GM23338 (cell line): ENCODE results near the gene DOCK3. TPM values are rescaled to one million over a fixed set of nuclear protein-coding genes. Genes with fewer than 3 reads are reported as not detected.

Experiments used
- ATAC-seq: fragments of 200-7000 bp; cut with Tn5 transposase; 3 replicates; pipeline ENCODE4 v1.9.1; 2020
- DNase-seq: peaks from one replicate; pipeline ENCODE4 v3.0.0-alpha.2; 2015; ENCODE audit warnings: low spot score
- H2AFZ ChIP-seq: fragments of 200-600 bp; sonication (generic); 2 replicates; pipeline ENCODE4 v1.8.0; 2016; ENCODE audit warnings: antibody characterized with exemption, mild to moderate bottlenecking, moderate library complexity
- H3F3A ChIP-seq: fragments of 200-600 bp; sonication (generic); replicated peaks from 2 replicates; pipeline ENCODE4 v1.8.0; 2017; ENCODE audit warnings: antibody characterized with exemption, mixed run types, low read depth
- H3K27ac ChIP-seq: fragments of 200-600 bp; sonication (generic); 2 replicates; pipeline ENCODE4 v1.6.1; 2016; ENCODE audit warnings: low read depth
- H3K27me3 ChIP-seq: fragments of 200-600 bp; sonication (generic); 2 replicates; pipeline ENCODE4 v1.8.0; 2016; ENCODE audit warnings: mild to moderate bottlenecking, mixed run types, moderate library complexity; ENCODE audit not compliant: insufficient read depth
- H3K36me3 ChIP-seq: fragments of 200-600 bp; sonication (generic); 2 replicates; pipeline ENCODE4 v1.8.0; 2016; ENCODE audit warnings: mild to moderate bottlenecking; ENCODE audit not compliant: insufficient read depth
- H3K4me1 ChIP-seq: fragments of 200-600 bp; sonication (generic); 2 replicates; pipeline ENCODE4 v1.8.0; 2016; ENCODE audit warnings: mild to moderate bottlenecking, moderate library complexity; ENCODE audit not compliant: insufficient read depth
- H3K4me2 ChIP-seq: fragments of 200-600 bp; sonication (generic); 2 replicates; pipeline ENCODE4 v1.7.1; 2017; ENCODE audit warnings: mixed run types
- H3K4me3 ChIP-seq: fragments of 200-600 bp; sonication (generic); 2 replicates; pipeline ENCODE4 v1.6.1; 2016; ENCODE audit warnings: mixed run types
- H3K79me2 ChIP-seq: fragments of 200-600 bp; sonication (generic); replicated peaks from 2 replicates; pipeline ENCODE4 v1.8.0; 2017; ENCODE audit warnings: mild to moderate bottlenecking; ENCODE audit not compliant: insufficient read depth
- H3K9me2 ChIP-seq: fragments of 200-600 bp; sonication (generic); 2 replicates; pipeline ENCODE4 v1.8.0; 2017; ENCODE audit not compliant: insufficient read depth
- H4K20me1 ChIP-seq: fragments of 200-600 bp; sonication (generic); replicated peaks from 2 replicates; pipeline ENCODE4 v1.8.0; 2017; ENCODE audit warnings: mild to moderate bottlenecking; ENCODE audit not compliant: insufficient read depth
- H3K27ac Mint-ChIP-seq: 2 replicates; pipeline ENCODE4 v1.8.0; 2020; ENCODE audit warnings: inconsistent platforms, mild to moderate bottlenecking, moderate library complexity, mixed read lengths
- H3K27me3 Mint-ChIP-seq: 3 replicates; pipeline ENCODE4 v1.8.0; 2022; ENCODE audit warnings: low read depth, mild to moderate bottlenecking, moderate library complexity, mixed read lengths, inconsistent platforms; ENCODE audit not compliant: insufficient read depth, poor library complexity
- H3K36me3 Mint-ChIP-seq: 3 replicates; pipeline ENCODE4 v1.8.0; 2021; ENCODE audit warnings: low read depth, mild to moderate bottlenecking, inconsistent platforms, moderate library complexity, mixed read lengths
- H3K4me1 Mint-ChIP-seq: 3 replicates; pipeline ENCODE4 v1.8.0; 2020; ENCODE audit warnings: mild to moderate bottlenecking, inconsistent platforms, mixed read lengths
- H3K4me3 Mint-ChIP-seq: 3 replicates; pipeline ENCODE4 v1.8.0; 2021; ENCODE audit warnings: moderate library complexity, mild to moderate bottlenecking, inconsistent platforms, mixed read lengths
- H3K9me3 Mint-ChIP-seq: 3 replicates; pipeline ENCODE4 v1.8.0; 2020; ENCODE audit warnings: moderate library complexity, mild to moderate bottlenecking, inconsistent platforms, mixed read lengths
- CREB1 ChIP-seq: fragments of 250-450 bp; sonication (Bioruptor Pico); IDR thresholded peaks from 2 replicates; pipeline ENCODE4 v1.5.0; 2020; ENCODE audit warnings: low read depth, mild to moderate bottlenecking, moderate library complexity
- EZH2 ChIP-seq: fragments of 200-600 bp; sonication (generic); IDR thresholded peaks from one replicate; pipeline ENCODE4 v1.8.0; 2017; ENCODE audit warnings: antibody characterized with exemption, mild to moderate bottlenecking, low read depth; ENCODE audit not compliant: unreplicated experiment
- EZH2phosphoT487 ChIP-seq: fragments of 200-600 bp; sonication (generic); IDR thresholded peaks from one replicate; pipeline ENCODE4 v1.8.1; 2018; ENCODE audit warnings: antibody characterized with exemption; ENCODE audit not compliant: unreplicated experiment
- JUNB ChIP-seq: IDR thresholded peaks from one replicate; pipeline ENCODE4 v1.6.1; 2016; ENCODE audit warnings: antibody characterized with exemption; ENCODE audit not compliant: unreplicated experiment
- NANOG ChIP-seq: IDR thresholded peaks from 2 replicates; pipeline ENCODE4 v1.6.1; 2016; ENCODE audit warnings: antibody characterized with exemption, borderline replicate concordance
- POLR2AphosphoS5 ChIP-seq: IDR thresholded peaks from 2 replicates; pipeline ENCODE4 v1.6.1; 2016; ENCODE audit warnings: antibody characterized with exemption, low read depth
- REST ChIP-seq: IDR thresholded peaks from one replicate; pipeline ENCODE4 v1.6.1; 2018; ENCODE audit warnings: antibody characterized with exemption; ENCODE audit not compliant: unreplicated experiment
- STAT1 ChIP-seq: IDR thresholded peaks from one replicate; pipeline ENCODE4 v1.6.1; 2016; ENCODE audit warnings: antibody characterized with exemption; ENCODE audit not compliant: unreplicated experiment
- ZNF114 ChIP-seq: fragments of 250-450 bp; sonication (Bioruptor Pico); IDR thresholded peaks from 2 replicates; pipeline ENCODE4 v1.5.0; 2020; ENCODE audit warnings: mild to moderate bottlenecking, moderate library complexity
- ZNF331 ChIP-seq: fragments of 250-450 bp; sonication (Bioruptor Pico); IDR thresholded peaks from 2 replicates; pipeline ENCODE4 v1.5.0; 2020; ENCODE audit warnings: low read depth, mild to moderate bottlenecking, moderate library complexity
- polyA plus RNA-seq: library from polyadenylated mRNA; unstranded; fragments of >200 nt; fragmentation: Nextera tagmentation; extraction: Ambion mirVana; gene quantifications from 2 replicates; pipeline ENCODE4 v1.2.1, GENCODE V29; 2016
- total RNA-seq: library from RNA; depleted of rRNA; stranded (reverse); fragments of >200 nt; shearing (Covaris generic); gene quantifications from 2 replicates; pipeline ENCODE4 v1.2.3, GENCODE V29; 2014
- TF ChIP-seq, protein P1 (sequence below): IDR thresholded peaks from 2 replicates; pipeline ENCODE4 v1.6.1; 2016; ENCODE audit warnings: antibody characterized with exemption
- TF ChIP-seq, protein P2 (sequence below), 2 experiments: fragments of 200-600 bp in 1 of 2; sonication (generic) in 1 of 2; conservative IDR thresholded peaks; 2 replicates each; pipeline versions ENCODE4 v1.5.1 to v1.6.1; 2016 to 2017; ENCODE audit warnings: antibody characterized with exemption in 2 of 2, low read depth in 2 of 2, mild to moderate bottlenecking in 2 of 2, moderate library complexity in 1 of 2
- TF ChIP-seq, protein P3 (sequence below): fragments of 250-450 bp; sonication (Bioruptor Pico); IDR thresholded peaks from 2 replicates; pipeline ENCODE4 v1.5.0; 2020; ENCODE audit warnings: mild to moderate bottlenecking, moderate library complexity

DOCK3 gene
- total and polyA plus RNA-seq, 2 experiments from 2014 or later = 2.4 to 5.6 TPM

- Histone ChIP-seq H3K9me2 (no peaks in the 10 kb centered on the region), H3K27ac (no peak overlapping the region), H4K20me1 (no peaks in the 10 kb centered on the region), H3K79me2 (no peaks in the 10 kb centered on the region), H2AFZ (no peak overlapping the region), H3K4me2 (no peak overlapping the region), H3K36me3 (no peaks in the 10 kb centered on the region), H3F3A (no peaks in the 10 kb centered on the region), H3K4me3 (no peak overlapping the region), H3K27me3 (no peaks in the 10 kb centered on the region), H3K4me1 (peaks cover 10% of the 10 kb centered on the region)
- DNase-seq (no peak), ATAC-seq (no peak)
- no peak for TF ChIP-seq REST
- TF ChIP-seq, protein P1, sequence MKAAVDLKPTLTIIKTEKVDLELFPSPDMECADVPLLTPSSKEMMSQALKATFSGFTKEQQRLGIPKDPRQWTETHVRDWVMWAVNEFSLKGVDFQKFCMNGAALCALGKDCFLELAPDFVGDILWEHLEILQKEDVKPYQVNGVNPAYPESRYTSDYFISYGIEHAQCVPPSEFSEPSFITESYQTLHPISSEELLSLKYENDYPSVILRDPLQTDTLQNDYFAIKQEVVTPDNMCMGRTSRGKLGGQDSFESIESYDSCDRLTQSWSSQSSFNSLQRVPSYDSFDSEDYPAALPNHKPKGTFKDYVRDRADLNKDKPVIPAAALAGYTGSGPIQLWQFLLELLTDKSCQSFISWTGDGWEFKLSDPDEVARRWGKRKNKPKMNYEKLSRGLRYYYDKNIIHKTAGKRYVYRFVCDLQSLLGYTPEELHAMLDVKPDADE = no peak
- TF ChIP-seq, protein P2, sequence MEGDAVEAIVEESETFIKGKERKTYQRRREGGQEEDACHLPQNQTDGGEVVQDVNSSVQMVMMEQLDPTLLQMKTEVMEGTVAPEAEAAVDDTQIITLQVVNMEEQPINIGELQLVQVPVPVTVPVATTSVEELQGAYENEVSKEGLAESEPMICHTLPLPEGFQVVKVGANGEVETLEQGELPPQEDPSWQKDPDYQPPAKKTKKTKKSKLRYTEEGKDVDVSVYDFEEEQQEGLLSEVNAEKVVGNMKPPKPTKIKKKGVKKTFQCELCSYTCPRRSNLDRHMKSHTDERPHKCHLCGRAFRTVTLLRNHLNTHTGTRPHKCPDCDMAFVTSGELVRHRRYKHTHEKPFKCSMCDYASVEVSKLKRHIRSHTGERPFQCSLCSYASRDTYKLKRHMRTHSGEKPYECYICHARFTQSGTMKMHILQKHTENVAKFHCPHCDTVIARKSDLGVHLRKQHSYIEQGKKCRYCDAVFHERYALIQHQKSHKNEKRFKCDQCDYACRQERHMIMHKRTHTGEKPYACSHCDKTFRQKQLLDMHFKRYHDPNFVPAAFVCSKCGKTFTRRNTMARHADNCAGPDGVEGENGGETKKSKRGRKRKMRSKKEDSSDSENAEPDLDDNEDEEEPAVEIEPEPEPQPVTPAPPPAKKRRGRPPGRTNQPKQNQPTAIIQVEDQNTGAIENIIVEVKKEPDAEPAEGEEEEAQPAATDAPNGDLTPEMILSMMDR (conservative IDR thresholded peaks at IDR 0.05; ENCODE audit: low read depth in 2 of 2) = no peak
- TF ChIP-seq ZNF114 = no peak
- no peak for TF ChIP-seq EZH2phosphoT487
- TF ChIP-seq POLR2AphosphoS5 = no peak
- TF ChIP-seq STAT1 = no peak
- TF ChIP-seq ZNF331 (CRISPR knock-in tag) = no peak
- TF ChIP-seq EZH2 = no peak
- TF ChIP-seq CREB1 (CRISPR knock-in tag) = no peak
- TF ChIP-seq NANOG = no peak
- TF ChIP-seq, protein P3, sequence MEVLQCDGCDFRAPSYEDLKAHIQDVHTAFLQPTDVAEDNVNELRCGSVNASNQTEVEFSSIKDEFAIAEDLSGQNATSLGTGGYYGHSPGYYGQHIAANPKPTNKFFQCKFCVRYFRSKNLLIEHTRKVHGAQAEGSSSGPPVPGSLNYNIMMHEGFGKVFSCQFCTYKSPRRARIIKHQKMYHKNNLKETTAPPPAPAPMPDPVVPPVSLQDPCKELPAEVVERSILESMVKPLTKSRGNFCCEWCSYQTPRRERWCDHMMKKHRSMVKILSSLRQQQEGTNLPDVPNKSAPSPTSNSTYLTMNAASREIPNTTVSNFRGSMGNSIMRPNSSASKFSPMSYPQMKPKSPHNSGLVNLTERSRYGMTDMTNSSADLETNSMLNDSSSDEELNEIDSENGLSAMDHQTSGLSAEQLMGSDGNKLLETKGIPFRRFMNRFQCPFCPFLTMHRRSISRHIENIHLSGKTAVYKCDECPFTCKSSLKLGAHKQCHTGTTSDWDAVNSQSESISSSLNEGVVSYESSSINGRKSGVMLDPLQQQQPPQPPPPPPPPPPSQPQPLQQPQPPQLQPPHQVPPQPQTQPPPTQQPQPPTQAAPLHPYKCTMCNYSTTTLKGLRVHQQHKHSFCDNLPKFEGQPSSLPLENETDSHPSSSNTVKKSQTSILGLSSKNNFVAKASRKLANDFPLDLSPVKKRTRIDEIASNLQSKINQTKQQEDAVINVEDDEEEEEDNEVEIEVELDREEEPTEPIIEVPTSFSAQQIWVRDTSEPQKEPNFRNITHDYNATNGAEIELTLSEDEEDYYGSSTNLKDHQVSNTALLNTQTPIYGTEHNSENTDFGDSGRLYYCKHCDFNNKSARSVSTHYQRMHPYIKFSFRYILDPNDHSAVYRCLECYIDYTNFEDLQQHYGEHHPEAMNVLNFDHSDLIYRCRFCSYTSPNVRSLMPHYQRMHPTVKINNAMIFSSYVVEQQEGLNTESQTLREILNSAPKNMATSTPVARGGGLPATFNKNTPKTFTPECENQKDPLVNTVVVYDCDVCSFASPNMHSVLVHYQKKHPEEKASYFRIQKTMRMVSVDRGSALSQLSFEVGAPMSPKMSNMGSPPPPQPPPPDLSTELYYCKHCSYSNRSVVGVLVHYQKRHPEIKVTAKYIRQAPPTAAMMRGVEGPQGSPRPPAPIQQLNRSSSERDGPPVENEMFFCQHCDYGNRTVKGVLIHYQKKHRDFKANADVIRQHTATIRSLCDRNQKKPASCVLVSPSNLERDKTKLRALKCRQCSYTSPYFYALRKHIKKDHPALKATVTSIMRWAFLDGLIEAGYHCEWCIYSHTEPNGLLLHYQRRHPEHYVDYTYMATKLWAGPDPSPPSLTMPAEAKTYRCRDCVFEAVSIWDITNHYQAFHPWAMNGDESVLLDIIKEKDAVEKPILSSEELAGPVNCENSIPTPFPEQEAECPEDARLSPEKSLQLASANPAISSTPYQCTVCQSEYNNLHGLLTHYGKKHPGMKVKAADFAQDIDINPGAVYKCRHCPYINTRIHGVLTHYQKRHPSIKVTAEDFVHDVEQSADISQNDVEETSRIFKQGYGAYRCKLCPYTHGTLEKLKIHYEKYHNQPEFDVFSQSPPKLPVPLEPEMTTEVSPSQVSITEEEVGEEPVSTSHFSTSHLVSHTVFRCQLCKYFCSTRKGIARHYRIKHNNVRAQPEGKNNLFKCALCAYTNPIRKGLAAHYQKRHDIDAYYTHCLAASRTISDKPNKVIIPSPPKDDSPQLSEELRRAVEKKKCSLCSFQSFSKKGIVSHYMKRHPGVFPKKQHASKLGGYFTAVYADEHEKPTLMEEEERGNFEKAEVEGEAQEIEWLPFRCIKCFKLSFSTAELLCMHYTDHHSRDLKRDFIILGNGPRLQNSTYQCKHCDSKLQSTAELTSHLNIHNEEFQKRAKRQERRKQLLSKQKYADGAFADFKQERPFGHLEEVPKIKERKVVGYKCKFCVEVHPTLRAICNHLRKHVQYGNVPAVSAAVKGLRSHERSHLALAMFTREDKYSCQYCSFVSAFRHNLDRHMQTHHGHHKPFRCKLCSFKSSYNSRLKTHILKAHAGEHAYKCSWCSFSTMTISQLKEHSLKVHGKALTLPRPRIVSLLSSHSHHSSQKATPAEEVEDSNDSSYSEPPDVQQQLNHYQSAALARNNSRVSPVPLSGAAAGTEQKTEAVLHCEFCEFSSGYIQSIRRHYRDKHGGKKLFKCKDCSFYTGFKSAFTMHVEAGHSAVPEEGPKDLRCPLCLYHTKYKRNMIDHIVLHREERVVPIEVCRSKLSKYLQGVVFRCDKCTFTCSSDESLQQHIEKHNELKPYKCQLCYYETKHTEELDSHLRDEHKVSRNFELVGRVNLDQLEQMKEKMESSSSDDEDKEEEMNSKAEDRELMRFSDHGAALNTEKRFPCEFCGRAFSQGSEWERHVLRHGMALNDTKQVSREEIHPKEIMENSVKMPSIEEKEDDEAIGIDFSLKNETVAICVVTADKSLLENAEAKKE = no peak
- no peak for TF ChIP-seq JUNB
- Mint-ChIP-seq H3K27ac (no peak overlapping the region), H3K4me1 (peaks cover 16% of the 10 kb centered on the region), H3K36me3 (peaks cover 11% of the 10 kb centered on the region; the same call in 2 of the 3 replicates), H3K4me3 (no peak overlapping the region), H3K9me3 (peaks cover 12% of the 10 kb centered on the region), H3K27me3 (peaks cover 12% of the 10 kb centered on the region)
Observed at GRCh38 chr3:50982540-50983325, 308.0 kb downstream of the DOCK3 start.
